Activated naive CD4-positive, alpha-beta T cell treated with anti-CD3 and anti-CD28 coated beads for 36 hours (primary cell): ENCODE measurements around the gene SRP9. TPM values are rescaled to one million over a fixed set of nuclear protein-coding genes. Genes with fewer than 3 reads are reported as not detected.
"Not testable (repeated sequence)": the region's sequence is repeated elsewhere in the genome, so short reads cannot be mapped to it uniquely, and the experiment has no call there.

ENCODE experiments used
- CTCF ChIA-PET: fragments of 350-600 bp; sonication (Branson Sonifier 250); formaldehyde crosslinking; loops from one replicate; lab custom pipeline; 2021; ENCODE audit warnings: antibody characterized with exemption; lab: Charles Lee
- DNase-seq: peaks from one replicate; pipeline ENCODE4 v3.0.0-alpha.2; 2020
- H3K27ac Mint-ChIP-seq: one replicate; pipeline ENCODE4 v1.8.0; 2021; ENCODE audit warnings: mild to moderate bottlenecking, mixed read lengths
- H3K27me3 Mint-ChIP-seq: one replicate; pipeline ENCODE4 v1.8.0; 2021; ENCODE audit warnings: low read depth, mixed read lengths
- H3K36me3 Mint-ChIP-seq: one replicate; pipeline ENCODE4 v1.8.0; 2021; ENCODE audit warnings: low read depth, mixed read lengths
- H3K4me1 Mint-ChIP-seq: one replicate; pipeline ENCODE4 v1.8.0; 2021; ENCODE audit warnings: low read depth, mixed read lengths
- H3K4me3 Mint-ChIP-seq: one replicate; pipeline ENCODE4 v1.8.0; 2021; ENCODE audit warnings: mild to moderate bottlenecking, moderate library complexity, mixed read lengths
- H3K9me3 Mint-ChIP-seq: one replicate; pipeline ENCODE4 v1.8.0; 2021; ENCODE audit warnings: mixed read lengths
- intact Hi-C: fragments of 100-400 bp; cut with micrococcal nuclease; formaldehyde crosslinking; loops from one replicate; pipeline ENCODE4 v1.15.1; 2023
- total RNA-seq, 2 experiments: library from RNA; stranded (reverse); gene quantifications; one replicate each; pipeline ENCODE4 v1.2.3, GENCODE V29; 2021

The SRP9 gene
- total RNA-seq, 2 experiments from 2014 or later = 356 to 363 TPM

GRCh38 chr1:225760531-225760930 lies 17.1 kb upstream of the SRP9 start:
- no peaks in the 10 kb centered on the region for H3K4me1 Mint-ChIP-seq
- CTCF ChIA-PET = interaction anchor here (1.3 kb wide), 1 partner anchor 152 kb away, joined by 3 read pairs; no protein-coding TSS in a partner anchor

GRCh38 chr1:225761395-225761794 lies 16.2 kb upstream of the SRP9 start:
- intact Hi-C loops, H3K27me3 Mint-ChIP-seq, H3K9me3 Mint-ChIP-seq, H3K36me3 Mint-ChIP-seq, H3K4me3 Mint-ChIP-seq, H3K27ac Mint-ChIP-seq, H3K4me1 Mint-ChIP-seq, DNase-seq, CTCF ChIA-PET: not testable (repeated sequence)

More at GRCh38 chr1:225760531-225760930, 17.1 kb upstream of the SRP9 start:
- Mint-ChIP-seq H3K9me3 (no peaks in the 10 kb centered on the region), H3K27me3 (no peaks in the 10 kb centered on the region), H3K27ac (no peak overlapping the region), H3K4me3 (no peak overlapping the region), H3K36me3 (no peaks in the 10 kb centered on the region)
- no peak for DNase-seq
- intact Hi-C loops = no loop called here

- no peaks in the 10 kb centered on the region for H3K27me3 Mint-ChIP-seq
- no peaks in the 10 kb centered on the region for H3K36me3 Mint-ChIP-seq
- no peak for DNase-seq
- intact Hi-C loops = no loop called here
- H3K4me1 Mint-ChIP-seq = no peaks in the 10 kb centered on the region
- CTCF ChIA-PET = interaction anchor here (1.2 kb wide), 1 partner anchor 10 kb away, joined by 3 read pairs; no protein-coding TSS in a partner anchor
- H3K27ac Mint-ChIP-seq = no peak overlapping the region
- H3K4me3 Mint-ChIP-seq = no peak overlapping the region
- H3K9me3 Mint-ChIP-seq = no peaks in the 10 kb centered on the region
Measured at GRCh38 chr1:225762002-225762441, 15.6 kb upstream of the SRP9 start.

- intact Hi-C loops = no loop called here
- CTCF ChIA-PET = interaction anchor here (1.2 kb wide), 1 partner anchor 9 kb away, joined by 3 read pairs; no protein-coding TSS in a partner anchor
- no peaks in the 10 kb centered on the region for H3K9me3 Mint-ChIP-seq
- no peaks in the 10 kb centered on the region for H3K27me3 Mint-ChIP-seq
- H3K27ac Mint-ChIP-seq = no peak overlapping the region
- no peak overlapping the region for H3K4me3 Mint-ChIP-seq
- H3K36me3 Mint-ChIP-seq = no peaks in the 10 kb centered on the region
- H3K4me1 Mint-ChIP-seq = no peaks in the 10 kb centered on the region
- no peak for DNase-seq
Measured at GRCh38 chr1:225762444-225762843, 15.2 kb upstream of the SRP9 start.

GRCh38 chr1:225763716-225764548 lies 13.7 kb upstream of the SRP9 start:
- Mint-ChIP-seq H3K27ac (no peak overlapping the region), H3K27me3 (no peaks in the 10 kb centered on the region), H3K36me3 (no peaks in the 10 kb centered on the region), H3K4me3 (no peak overlapping the region), H3K9me3 (no peaks in the 10 kb centered on the region), H3K4me1 (no peaks in the 10 kb centered on the region)
- intact Hi-C loops = no loop called here
- no peak for DNase-seq
- CTCF ChIA-PET = interaction anchor here (1.1 to 1.9 kb wide), 4 partner anchors 8 to 282 kb away, joined by 3 to 6 read pairs (median 4); partner anchors contain the start of gene SRP9

GRCh38 chr1:225765982-225766674 lies 11.5 kb upstream of the SRP9 start:
- Mint-ChIP-seq H3K36me3 (no peaks in the 10 kb centered on the region), H3K27me3 (no peaks in the 10 kb centered on the region), H3K9me3 (no peaks in the 10 kb centered on the region), H3K4me3 (no peak overlapping the region), H3K27ac (no peak overlapping the region), H3K4me1 (no peaks in the 10 kb centered on the region)
- intact Hi-C loops = no loop called here
- DNase-seq = no peak
- CTCF ChIA-PET = interaction anchor here (1.1 to 1.9 kb wide), 2 partner anchors 11 to 286 kb away, joined by 3 to 6 read pairs; partner anchors contain the start of gene SRP9

GRCh38 chr1:225766967-225767633 lies 10.5 kb upstream of the SRP9 start:
- CTCF ChIA-PET = no interaction called here
- no peak for DNase-seq
- Mint-ChIP-seq H3K27me3 (no peaks in the 10 kb centered on the region), H3K9me3 (no peaks in the 10 kb centered on the region), H3K4me3 (no peak overlapping the region), H3K36me3 (no peaks in the 10 kb centered on the region), H3K4me1 (no peaks in the 10 kb centered on the region), H3K27ac (no peak overlapping the region)
- intact Hi-C loops = no loop called here

- intact Hi-C loops = no loop called here
- Mint-ChIP-seq H3K4me3 (no peak overlapping the region), H3K36me3 (no peaks in the 10 kb centered on the region), H3K4me1 (no peaks in the 10 kb centered on the region), H3K9me3 (no peaks in the 10 kb centered on the region), H3K27ac (no peak overlapping the region), H3K27me3 (no peaks in the 10 kb centered on the region)
- no peak for DNase-seq
- CTCF ChIA-PET = no interaction called here
Measured at GRCh38 chr1:225767634-225768540, 9.7 kb upstream of the SRP9 start.

- CTCF ChIA-PET = interaction anchor here (0.6 to 1.3 kb wide), 5 partner anchors 9 to 443 kb away, joined by 4 to 6 read pairs (median 4); no protein-coding TSS in a partner anchor
- no peaks in the 10 kb centered on the region for H3K27me3 Mint-ChIP-seq
- no peak overlapping the region for H3K27ac Mint-ChIP-seq
- H3K9me3 Mint-ChIP-seq = no peaks in the 10 kb centered on the region
- intact Hi-C loops = no loop called here
- no peaks in the 10 kb centered on the region for H3K4me1 Mint-ChIP-seq
- DNase-seq = no peak
- H3K4me3 Mint-ChIP-seq = no peak overlapping the region
- no peaks in the 10 kb centered on the region for H3K36me3 Mint-ChIP-seq
Measured at GRCh38 chr1:225768662-225769426, 8.8 kb upstream of the SRP9 start.

- H3K4me3 Mint-ChIP-seq = no peak overlapping the region
- intact Hi-C loops = no loop called here
Measured at GRCh38 chr1:225769687-225770086, 7.9 kb upstream of the SRP9 start.

More at GRCh38 chr1:225769687-225770086, 7.9 kb upstream of the SRP9 start:
- Mint-ChIP-seq H3K9me3 (no peaks in the 10 kb centered on the region), H3K36me3 (no peaks in the 10 kb centered on the region), H3K27me3 (no peaks in the 10 kb centered on the region), H3K27ac (no peak overlapping the region), H3K4me1 (no peaks in the 10 kb centered on the region)
- no peak for DNase-seq
- CTCF ChIA-PET = interaction anchor here (0.6 to 1.3 kb wide), 4 partner anchors 8 to 291 kb away, joined by 4 to 6 read pairs (median 4); no protein-coding TSS in a partner anchor
